Memory B cell (primary cell): ENCODE data around the gene C5orf58.

ENCODE experiments used
- ATAC-seq: fragments of 150-1000 bp; cut with Tn5 transposase; 2 replicates; pipeline ENCODE4 v1.10.0; 2021; ENCODE audit warnings: low read depth, mild to moderate bottlenecking, moderate library complexity
- DNase-seq, 2 donors: peaks; one replicate each; pipeline ENCODE4 v3.0.0; 2022; ENCODE audit warnings: low spot score in 2 of 2
- H3K27ac Mint-ChIP-seq: one replicate; pipeline ENCODE4 v1.8.0; 2022; ENCODE audit warnings: mild to moderate bottlenecking, moderate library complexity, mixed read lengths
- H3K27me3 Mint-ChIP-seq: one replicate; pipeline ENCODE4 v1.8.0; 2022; ENCODE audit warnings: mixed read lengths
- H3K36me3 Mint-ChIP-seq: one replicate; pipeline ENCODE4 v1.8.0; 2022; ENCODE audit warnings: mild to moderate bottlenecking, mixed read lengths
- H3K4me1 Mint-ChIP-seq: one replicate; pipeline ENCODE4 v1.8.0; 2022; ENCODE audit warnings: mixed read lengths
- H3K4me3 Mint-ChIP-seq: one replicate; pipeline ENCODE4 v1.8.0; 2022; ENCODE audit warnings: mild to moderate bottlenecking, moderate library complexity, mixed read lengths
- H3K9me3 Mint-ChIP-seq: one replicate; pipeline ENCODE4 v1.8.0; 2022; ENCODE audit warnings: mixed read lengths

C5orf58 gene

GRCh38 chr5:170289121-170289520, 56.3 kb downstream of the C5orf58 start:
- H3K9me3 Mint-ChIP-seq: peaks cover 8% of the 10 kb centered on the region
- peaks cover 32% of the 10 kb centered on the region for H3K36me3 Mint-ChIP-seq
- ATAC-seq (no peak), DNase-seq (no peak)
- peaks cover 6% of the 10 kb centered on the region for H3K27me3 Mint-ChIP-seq
- no peak overlapping the region for H3K4me3 Mint-ChIP-seq
- H3K4me1 Mint-ChIP-seq: peaks cover 35% of the 10 kb centered on the region
- H3K27ac Mint-ChIP-seq: no peak overlapping the region

GRCh38 chr5:170289764-170290163, 57.0 kb downstream of the C5orf58 start:
- H3K36me3 Mint-ChIP-seq: peaks cover 26% of the 10 kb centered on the region
- peaks cover 6% of the 10 kb centered on the region for H3K27me3 Mint-ChIP-seq
- no peak for ATAC-seq
- H3K9me3 Mint-ChIP-seq: peaks cover 8% of the 10 kb centered on the region
- H3K4me3 Mint-ChIP-seq: no peak overlapping the region
- peaks cover 37% of the 10 kb centered on the region for H3K4me1 Mint-ChIP-seq
- no peak overlapping the region for H3K27ac Mint-ChIP-seq
- no peak for DNase-seq

GRCh38 chr5:170290498-170290897, 57.7 kb downstream of the C5orf58 start:
- H3K4me1 Mint-ChIP-seq: peaks cover 39% of the 10 kb centered on the region
- ATAC-seq (no peak), DNase-seq (no peak)
- no peak overlapping the region for H3K4me3 Mint-ChIP-seq
- H3K36me3 Mint-ChIP-seq: peaks cover 24% of the 10 kb centered on the region
- peaks cover 6% of the 10 kb centered on the region for H3K27me3 Mint-ChIP-seq
- no peak overlapping the region for H3K27ac Mint-ChIP-seq
- peaks cover 4% of the 10 kb centered on the region for H3K9me3 Mint-ChIP-seq

DNA sequence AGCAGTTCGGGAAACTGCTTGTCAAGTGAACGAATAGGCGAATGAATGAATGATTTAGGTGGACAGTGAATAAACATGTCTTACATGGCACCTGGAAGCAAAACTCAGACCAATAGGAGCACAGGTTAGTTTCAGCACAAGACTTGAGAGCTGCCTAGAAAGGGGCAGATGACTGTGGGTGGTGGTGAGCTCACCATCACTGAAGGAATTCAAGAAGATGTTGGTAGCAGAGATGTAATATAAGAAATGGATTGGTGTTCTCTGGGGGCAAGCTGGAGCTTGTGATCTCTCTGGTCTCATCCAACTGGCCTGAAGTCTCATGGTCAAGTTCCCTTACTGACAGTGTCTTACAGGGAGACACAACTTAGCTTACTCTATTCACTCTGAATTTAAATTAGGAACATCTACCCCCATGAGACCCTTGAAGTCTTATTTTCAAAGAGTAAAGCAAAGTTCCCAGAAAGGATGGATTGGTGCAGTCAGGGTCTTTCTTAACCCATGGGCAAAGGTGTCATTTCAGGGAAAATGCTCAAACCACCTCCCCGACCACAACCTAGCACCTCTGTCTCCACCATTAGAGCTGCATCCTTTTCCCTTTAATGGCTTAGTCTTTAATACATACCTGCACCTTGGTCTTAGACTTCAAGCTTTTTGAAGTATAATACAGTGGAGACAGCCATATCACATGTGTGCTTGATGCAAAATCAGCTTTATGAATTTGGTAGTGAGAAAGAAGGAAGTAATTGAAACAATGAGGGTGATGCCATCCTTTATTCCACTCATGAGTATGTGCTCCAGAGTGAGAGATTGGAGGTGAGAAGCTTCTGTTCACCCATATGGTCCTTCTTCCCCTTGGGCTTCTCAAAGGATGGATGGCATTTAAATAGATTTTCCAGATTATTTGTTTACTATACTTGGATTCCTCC, 59.7 kb downstream of the C5orf58 start:
- DNase-seq (no peak), ATAC-seq (no peak)
- Mint-ChIP-seq H3K27ac (no peak overlapping the region), H3K4me1 (peaks cover 54% of the 10 kb centered on the region), H3K36me3 (peaks cover 15% of the 10 kb centered on the region), H3K4me3 (no peak overlapping the region), H3K9me3 (peaks cover 1% of the 10 kb centered on the region), H3K27me3 (peaks cover 9% of the 10 kb centered on the region)

DNA sequence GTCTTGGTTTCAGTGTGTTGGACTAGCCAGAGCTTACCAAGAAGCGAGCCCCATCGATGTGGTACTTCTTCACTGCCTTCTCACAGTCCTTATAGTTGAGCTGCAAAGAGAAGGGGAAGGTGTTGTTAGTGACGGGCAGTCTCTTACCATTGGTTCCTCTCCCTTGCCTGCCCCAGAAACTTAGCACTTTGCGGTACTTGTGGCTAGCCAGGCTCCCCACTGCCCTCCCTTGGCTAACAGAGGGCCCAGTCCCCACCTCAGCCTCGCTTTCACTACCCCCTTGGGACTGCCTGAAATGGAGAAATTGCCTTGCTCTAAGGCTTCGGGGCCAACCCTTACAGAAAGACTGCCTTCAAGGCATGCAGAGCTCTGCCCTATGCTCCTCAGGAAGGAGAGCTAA, 60.5 kb downstream of the C5orf58 start:
- DNase-seq: peak; percentile 61 to 77
- Mint-ChIP-seq H3K27me3 (peaks cover 10% of the 10 kb centered on the region), H3K36me3 (peaks cover 12% of the 10 kb centered on the region), H3K27ac (no peak overlapping the region), H3K9me3 (no peaks in the 10 kb centered on the region), H3K4me3 (peak overlapping the region; percentile 2), H3K4me1 (peaks cover 58% of the 10 kb centered on the region)
- ATAC-seq: peak; percentile 92

GRCh38 chr5:170294057-170294456, 61.3 kb downstream of the C5orf58 start:
- H3K4me1 Mint-ChIP-seq: peaks cover 60% of the 10 kb centered on the region
- H3K9me3 Mint-ChIP-seq: no peaks in the 10 kb centered on the region
- H3K27me3 Mint-ChIP-seq: peaks cover 7% of the 10 kb centered on the region
- no peak overlapping the region for H3K4me3 Mint-ChIP-seq
- DNase-seq (no peak), ATAC-seq (no peak)
- peaks cover 11% of the 10 kb centered on the region for H3K36me3 Mint-ChIP-seq
- H3K27ac Mint-ChIP-seq: no peak overlapping the region

- DNase-seq: no peak
- H3K4me3 Mint-ChIP-seq: no peak overlapping the region
- peaks cover 7% of the 10 kb centered on the region for H3K36me3 Mint-ChIP-seq
- ATAC-seq: no peak
- no peaks in the 10 kb centered on the region for H3K9me3 Mint-ChIP-seq
- peaks cover 59% of the 10 kb centered on the region for H3K4me1 Mint-ChIP-seq
- peaks cover 7% of the 10 kb centered on the region for H3K27me3 Mint-ChIP-seq
- no peak overlapping the region for H3K27ac Mint-ChIP-seq
Observed at GRCh38 chr5:170294556-170294955, 61.8 kb downstream of the C5orf58 start.
